RKO (cell line): Measurements from ENCODE around the gene STXBP5.
A peak's percentile ranks its signal among the peaks of the same experiment; 100 is the strongest.
"Not testable (repeated sequence)": the region's sequence is repeated elsewhere in the genome, so short reads cannot be mapped to it uniquely, and the experiment has no call there.

ENCODE experiments used
- DNase-seq: peaks from one replicate; pipeline ENCODE4 v3.0.0-alpha.2; 2016; ENCODE audit warnings: low spot score

STXBP5 gene

DNA sequence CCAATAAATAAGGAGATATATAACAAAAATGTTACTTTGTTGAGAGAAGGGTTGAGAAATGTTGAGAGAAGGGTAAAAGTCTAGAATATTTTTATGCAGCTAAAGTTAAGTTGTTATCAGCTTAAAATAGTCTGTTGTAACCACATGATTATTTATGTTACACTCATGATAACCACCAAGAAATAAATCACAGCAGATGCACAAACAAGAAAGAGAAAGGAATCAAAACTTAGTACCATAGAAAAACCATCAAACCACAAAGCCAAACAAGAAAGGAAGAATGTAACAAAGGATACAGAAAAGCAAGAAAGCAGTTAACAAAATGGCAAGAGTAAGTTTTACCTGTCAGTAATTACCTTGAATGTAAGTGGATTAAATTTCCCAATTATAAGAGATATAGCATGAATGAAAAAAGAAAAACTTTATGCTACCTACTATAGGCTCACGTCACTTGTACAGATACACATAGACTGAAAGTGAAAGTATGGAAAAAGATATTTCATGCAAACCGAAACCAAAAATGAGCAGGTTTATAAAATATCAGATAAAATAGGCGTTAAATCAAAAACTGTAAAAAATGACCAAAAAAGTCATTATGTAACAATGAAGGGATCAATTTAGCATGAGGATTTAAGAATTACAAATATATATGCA lies 93.6 kb downstream of the STXBP5 start:
- DNase-seq = no peak

DNA sequence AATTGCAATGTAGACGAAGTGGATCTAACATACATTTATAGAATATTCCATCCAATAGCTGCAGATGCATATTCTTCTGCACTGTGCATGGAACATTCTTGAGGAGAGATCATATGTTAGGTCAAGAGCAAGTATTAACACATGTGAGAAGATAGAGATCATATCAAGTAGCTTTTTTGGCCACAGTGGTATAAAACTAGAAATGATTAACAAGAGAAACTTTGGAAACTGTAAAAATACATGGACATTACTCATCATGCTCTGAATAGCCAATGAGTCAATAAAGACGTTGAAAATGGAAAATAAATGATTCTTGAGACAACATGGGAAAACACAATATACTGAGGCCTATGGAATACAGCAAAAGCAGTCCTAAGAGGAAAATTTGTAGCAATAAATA lies 94.2 kb downstream of the STXBP5 start:
- peak; percentile 4 for DNase-seq

DNA sequence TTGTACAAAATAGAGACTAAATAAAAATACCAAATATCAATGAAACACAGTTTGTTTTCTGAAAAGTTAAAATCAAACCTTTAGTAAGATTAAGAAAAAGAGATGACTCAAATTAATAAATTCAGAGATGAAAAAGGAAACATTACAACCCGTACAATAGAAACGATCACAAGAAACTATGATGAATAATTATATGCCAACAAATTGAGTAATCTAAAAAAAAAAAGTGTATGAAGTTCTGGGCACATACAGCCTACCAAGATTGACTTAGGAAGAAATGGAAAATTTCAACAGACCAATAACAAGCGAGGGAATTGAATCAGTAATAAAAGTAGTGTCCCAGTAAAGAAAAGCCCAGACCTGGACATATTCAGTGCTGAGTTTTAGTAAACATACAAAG lies 94.8 kb downstream of the STXBP5 start:
- DNase-seq = no peak

DNA sequence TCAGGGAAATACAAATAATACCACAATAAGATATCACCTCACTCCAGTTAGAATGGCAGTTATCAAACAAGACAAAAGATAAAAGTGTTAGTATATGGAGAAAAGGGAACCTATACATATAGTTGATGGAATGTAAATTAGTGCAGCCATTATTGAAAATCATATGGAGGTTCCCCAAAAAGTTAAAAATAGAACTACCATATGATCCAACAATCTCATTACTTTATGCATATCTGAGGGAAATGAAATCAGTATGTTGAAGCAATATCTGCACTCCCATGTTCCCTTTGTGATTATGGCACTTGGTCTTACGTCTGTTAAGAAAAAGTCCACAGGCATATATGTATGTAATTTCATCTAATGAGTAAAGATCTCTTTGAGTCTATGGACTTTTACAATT lies 96.9 kb downstream of the STXBP5 start:
- DNase-seq = no peak

DNA sequence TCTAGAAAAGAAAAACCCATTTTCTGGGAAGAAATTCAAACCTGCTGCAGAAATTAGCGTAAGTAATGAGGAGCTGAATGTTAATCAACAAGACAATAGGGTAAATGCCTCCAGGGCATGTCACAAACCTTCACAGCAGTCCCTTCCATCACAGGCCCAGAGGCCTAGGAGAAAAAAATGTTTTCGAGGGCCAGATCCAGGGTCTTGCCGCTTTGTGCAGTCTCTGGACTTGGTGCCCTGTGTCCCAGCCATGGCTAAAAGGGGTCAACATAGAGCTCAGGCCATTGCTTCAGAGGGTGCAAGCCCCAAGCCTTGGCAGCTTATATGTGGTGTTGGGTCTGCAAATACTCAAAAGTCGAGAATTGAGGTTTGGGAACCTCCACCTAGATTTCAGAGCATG lies 99.8 kb downstream of the STXBP5 start:
- DNase-seq = no peak

DNA sequence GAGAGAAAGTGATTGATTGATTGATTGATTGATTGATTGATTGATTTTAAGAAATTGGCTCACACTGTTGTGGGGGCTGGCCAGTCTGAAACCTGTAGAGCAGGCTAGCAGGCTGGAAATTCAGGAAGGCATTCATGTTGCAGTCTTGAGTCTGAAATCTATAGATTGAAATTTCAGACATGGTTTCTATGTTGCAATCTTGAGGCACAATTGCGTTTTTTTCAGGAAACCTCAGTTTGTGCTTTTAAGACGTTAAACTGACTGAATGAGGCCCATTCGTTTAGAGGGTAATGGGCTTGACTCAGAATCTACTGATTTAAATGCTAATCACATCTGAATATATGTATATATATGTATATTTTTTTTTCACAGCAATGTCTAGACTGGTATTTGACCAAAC lies 106.3 kb downstream of the STXBP5 start:
- DNase-seq = no peak

DNA sequence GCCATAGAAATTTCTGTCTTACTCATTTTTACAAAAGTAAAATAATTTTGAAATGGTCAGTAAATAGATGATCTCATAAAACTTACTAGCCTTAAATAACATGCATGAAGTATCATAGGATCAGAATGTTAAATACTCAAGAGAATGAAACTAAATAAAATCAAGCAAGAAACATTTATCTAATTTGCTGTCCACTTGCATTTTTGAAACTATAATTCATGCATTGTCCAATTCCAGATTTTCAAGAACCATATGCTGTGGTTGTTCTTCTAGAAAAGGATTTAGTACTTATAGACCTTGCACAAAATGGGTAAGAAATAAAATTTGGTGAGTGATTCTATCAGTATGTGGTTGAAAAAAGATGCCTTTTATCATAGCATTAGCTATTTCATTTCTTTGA lies 107.0 kb downstream of the STXBP5 start:
- DNase-seq = no peak

DNA sequence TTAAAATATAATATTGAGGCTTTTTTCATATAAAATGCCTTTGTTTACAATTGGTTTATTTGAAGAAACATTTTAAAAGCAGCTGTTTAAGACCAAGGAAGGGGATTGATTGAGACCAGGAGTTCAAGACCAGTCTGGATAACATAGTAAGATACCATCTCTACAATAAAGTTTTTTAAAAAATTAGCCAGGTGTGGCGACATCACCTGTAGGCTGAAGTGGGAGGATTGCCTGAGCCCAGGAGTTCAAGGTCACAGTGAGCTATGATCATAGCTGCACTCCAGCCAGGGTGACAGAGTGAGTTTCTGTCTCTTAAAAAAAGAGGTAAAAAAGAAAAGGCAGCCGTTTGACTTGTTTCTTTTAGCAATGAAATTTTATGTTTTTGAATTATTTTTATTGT lies 117.0 kb downstream of the STXBP5 start:
- no peak for DNase-seq

DNA sequence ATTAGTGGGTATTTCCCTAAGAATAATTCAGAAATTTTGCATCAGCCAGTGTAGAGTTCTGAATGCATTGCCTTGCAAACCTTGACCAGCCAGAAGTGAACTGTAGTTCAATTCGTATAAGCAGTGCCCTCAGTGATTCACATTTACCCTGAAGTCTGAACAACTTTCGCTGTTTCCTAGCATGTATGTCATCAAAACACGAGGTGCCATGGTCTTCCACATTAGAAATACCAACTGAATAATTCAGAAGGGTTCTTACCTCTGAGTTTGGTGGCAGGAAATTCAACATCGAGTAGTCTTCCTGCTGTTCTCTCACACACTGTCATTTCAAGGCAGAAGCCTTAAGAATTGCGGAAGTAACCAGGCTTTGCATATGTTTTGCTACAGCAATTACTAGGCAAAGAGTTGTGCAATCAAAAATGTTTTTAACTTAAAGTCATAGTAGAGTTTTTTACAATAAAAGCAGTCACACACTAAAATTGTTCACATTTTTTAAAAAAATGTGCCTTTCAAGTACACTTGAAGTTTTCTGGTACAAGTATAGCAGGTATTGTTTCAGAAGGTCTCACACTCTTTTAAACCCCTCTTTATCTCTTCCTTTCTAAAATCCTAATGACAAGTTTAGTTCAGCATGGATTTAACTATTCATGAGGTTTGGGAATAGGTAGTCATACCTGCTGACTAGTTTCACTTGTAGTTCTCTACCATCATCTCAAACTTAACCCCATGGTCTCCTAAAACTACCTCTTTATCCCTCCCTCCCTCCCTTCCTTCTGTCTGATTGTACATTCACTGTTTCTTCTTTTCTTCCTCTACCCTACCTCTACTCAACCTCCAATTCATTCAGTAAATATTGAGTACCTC lies 118.3 kb downstream of the STXBP5 start:
- DNase-seq = no peak

DNA sequence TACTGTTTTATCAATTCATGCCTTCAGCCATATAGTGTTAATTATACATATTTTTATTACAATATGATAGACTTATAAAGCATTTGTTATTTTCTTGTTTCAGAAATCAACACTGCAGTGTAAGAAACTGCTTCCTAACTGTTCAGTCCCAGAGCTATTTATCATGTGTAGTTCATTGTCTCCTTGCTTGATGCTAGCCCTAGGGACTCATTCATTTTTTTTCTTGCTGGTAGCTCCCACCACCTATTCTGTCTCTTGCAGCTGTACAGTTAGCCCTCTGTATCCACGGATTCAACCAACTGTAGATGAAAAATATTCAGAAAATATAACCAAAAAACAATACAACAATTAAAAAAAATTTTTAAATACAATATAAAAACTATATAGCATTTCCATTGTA lies 121.3 kb downstream of the STXBP5 start:
- DNase-seq = no peak

DNA sequence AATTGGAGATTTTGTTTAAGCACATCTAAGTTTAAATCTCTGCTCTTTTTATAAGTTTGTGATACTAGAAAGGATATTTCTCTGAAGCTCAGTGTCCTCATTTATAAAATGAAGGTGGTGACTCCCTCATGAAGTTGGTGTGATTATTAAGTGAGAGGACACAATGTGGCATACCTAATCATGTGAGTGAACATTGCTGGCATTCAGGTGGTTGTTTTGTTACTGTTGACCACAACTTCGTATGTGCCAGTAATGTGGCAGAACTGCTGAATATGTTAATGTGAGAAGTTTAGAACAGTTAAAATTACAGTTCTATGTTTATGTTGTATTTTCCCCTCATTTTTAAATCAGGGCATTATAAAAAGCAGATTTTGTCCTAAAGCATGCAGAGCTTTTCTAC lies 127.2 kb downstream of the STXBP5 start:
- no peak for DNase-seq

DNA sequence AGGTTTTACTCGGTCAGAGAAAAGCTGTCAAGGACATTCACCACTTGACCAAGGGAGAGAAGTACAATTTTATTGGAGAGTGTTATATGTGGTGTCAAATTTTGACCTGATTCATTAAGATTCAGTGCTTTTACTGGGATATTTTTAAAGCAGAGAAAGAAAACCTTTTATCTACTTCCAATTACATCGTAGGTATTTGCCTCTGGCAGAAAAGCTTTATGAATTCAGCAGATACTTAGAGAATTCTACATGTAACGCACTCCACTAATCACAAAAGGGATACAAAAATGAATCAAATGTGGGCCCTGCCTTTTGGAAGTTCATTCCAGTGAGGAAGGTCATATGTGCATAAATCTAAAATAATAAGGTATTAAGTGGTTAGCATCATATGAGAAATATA lies 133.7 kb downstream of the STXBP5 start:
- DNase-seq = no peak

DNA sequence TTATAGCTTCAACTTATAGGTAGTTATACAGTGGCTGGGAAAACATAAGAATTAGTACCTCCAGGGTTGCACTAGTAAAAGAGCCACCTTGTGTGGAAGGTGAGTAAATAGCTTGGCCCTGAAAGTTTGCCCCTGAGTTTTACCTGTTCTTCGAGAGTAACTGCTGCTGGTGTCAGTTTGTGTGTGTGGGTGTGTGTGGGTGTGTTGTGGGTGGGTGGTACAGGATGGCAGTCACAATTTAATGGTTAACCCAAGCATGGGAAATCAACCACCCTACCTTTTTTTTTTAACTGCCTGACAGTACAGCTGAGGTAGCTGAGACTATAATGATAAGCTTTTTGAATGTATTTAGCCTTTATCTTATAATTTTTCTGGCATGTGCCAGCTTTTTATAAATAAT lies 137.3 kb downstream of the STXBP5 start:
- no peak for DNase-seq

DNA sequence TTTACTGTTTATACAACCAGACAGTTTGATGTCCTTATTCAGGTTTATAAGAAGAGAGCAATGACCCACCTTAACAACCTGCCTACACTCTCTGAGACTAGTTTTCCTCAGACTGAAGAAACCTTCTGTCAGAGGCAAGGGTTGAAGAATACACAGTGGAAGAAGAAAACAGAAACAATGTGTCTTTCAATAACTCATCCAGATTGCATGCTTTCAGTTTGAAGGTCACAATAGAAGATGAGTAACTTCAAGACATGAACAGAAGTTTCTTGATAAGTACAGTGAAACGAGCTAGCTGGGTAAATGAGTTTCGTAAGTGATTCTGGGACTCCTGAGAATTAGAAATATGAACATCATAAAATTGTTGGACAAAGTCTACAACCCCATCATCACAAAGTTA lies 141.7 kb downstream of the STXBP5 start:
- DNase-seq = no peak

DNA sequence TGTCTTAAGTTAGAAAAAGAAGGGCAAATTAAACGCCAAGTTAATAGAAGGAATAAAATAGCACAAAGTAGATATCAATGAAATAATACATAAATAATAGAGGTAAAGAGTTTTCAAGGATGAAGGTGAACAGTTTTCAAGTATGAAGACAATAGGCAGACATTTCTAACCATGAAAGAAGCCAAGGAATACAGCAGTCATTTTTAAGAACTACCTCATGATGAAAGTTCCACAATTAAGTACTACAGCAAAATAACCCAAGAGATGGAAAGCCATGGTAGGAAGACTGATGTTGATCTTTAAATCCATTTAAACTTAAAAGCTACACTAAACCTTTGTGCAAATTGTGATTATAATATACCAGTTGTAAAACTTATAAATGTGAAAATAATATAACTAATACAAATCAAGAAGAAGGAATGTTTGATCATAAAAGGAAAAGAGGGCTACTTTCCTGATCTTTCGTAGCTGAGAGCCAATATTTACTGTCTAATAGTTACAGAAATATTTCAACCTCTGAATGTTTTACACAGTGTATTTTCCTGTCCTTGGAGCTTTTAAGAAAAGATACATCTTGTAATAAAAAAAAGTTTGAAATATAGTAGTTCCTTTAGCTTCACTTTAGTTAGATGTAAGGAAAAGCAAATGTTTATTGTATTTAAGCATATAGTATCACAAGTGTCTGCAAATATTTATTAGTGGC lies 143.1 kb downstream of the STXBP5 start:
- DNase-seq = no peak

DNA sequence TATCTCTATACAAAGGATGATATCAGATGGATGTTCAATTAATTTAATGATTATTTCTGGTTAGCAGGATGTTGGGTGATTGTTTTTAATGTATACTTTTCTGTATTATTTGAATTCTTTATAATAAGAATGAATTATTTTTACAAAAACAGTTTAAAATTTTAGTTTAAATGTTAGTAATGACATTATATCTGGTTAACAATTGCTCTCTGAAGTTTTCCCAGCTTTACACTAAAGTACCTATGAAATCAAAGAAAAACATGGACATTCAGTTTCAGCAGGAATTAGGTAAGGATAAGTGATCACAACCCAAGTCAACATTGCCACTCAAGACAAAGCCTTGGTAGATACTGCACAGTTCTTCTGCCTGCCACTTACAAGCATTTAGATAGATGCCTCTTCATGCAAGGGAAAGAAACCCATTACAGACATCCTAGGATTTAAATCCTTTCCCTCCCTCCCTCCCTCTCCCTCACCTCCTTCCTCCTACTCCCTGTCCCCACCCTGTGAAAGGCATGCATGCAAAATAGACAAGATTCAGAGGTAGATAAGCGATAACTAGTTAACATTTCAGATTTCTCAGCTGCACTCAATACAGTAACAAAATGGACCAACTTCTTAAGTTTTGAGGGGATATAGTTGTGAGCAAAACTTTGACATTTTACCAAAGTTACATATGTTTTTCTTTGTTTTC lies 143.8 kb downstream of the STXBP5 start:
- DNase-seq = no peak

DNA sequence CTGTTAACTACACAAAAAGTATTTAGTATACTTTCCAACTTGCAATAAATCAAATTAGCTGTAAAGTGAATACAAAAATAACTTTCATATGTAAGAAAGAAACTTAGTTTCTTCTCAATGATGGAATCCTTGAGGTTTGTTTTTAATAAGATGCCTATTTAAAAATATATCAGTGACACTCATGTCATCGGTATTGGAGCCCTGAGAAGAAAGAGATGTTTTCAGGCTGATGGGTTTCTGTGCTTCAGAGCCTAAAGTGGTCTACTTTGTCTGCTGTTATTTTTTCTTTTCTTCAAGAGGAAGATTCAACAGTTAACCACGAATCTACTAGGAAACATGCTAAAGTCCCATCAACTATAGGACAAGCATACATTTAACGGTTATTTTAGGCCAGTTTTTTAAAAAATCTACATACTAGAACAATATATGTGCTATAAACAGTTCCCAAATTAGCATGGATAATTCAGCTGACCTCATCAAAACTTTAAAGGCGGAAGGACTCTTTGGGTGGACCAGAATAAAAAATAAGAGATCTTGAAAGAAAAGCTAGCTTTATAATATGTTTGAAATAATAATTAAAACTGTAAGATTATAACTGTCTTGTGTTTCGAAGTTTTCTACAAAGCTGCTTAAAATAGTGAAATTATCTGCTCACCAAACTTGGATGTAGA lies 157.2 kb downstream of the STXBP5 start:
- DNase-seq = no peak

DNA sequence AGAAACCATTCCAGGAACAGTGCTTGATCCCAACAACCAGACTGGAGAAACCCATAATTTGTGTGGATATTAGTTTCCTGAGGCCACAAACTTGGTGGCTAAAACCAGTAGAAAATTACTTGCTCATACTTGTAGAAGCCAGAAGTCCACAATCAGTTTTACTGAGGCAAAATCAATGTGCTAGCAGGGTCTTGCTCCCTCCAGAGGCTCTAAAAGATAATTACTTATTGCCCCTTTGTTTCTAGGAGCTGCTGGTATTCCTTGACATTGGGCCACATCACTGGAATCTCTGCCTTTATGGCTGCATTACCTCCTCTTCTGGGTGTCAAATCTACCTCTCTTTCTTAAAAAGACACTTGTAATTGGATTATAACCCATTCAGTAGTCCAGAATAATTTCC lies 162.1 kb downstream of the STXBP5 start:
- DNase-seq = no peak

DNA sequence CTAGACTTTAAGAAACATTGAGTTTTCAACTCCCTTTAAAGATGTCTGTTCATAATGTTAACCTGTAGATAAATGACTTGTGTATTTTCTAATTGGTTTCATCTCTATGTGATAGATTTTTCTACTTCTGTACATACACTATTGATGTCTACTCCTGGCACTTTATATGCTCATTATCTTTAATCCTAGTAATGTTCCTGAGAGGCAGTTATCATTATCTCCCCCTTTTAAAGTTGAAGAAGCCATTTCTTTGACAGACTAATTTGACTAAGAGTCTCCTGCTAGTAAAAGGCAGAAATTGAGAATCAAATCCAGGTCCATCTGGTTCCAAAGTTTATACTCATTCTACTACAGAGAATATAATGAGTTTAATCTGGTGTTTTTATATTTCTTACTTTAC lies 167.1 kb downstream of the STXBP5 start:
- no peak for DNase-seq

DNA sequence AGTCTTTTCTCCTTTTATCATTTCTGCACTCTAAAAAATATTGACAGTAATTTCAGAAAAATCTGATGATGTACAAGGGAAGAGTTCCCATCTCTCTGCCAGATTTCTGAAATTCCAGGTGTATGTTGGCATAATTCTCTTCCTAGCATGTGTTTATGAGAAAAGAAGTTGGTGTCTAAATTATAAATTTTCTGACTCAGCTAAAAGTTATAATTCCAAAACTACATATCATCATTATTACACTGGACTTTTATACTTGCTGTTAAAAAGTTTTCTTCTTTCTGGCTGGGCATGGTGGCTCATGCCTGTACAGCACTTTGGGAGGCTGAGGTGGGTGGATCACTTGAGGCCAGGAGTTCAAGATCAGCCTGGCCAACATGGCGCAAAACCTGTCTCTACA lies 168.6 kb downstream of the STXBP5 start:
- DNase-seq = no peak

DNA sequence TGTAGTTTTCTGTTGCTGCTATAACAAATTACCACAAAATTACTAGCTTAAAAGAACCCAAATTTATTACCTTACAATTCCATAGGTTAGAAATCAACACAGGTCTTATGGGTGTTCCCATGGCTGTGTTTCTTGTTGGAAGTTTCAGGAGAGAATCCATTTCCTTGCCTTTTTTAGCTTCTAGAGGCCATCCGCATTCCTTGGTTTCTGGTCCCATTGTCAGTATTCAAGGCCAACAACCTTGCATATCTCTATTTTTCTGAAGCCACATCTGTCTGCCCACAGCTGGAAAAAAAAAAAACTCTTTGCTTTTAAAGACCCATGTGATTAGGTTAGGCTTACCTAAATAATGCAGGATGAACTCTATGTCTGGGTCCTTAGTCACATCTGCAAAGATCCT lies 174.6 kb downstream of the STXBP5 start:
- no peak for DNase-seq

DNA sequence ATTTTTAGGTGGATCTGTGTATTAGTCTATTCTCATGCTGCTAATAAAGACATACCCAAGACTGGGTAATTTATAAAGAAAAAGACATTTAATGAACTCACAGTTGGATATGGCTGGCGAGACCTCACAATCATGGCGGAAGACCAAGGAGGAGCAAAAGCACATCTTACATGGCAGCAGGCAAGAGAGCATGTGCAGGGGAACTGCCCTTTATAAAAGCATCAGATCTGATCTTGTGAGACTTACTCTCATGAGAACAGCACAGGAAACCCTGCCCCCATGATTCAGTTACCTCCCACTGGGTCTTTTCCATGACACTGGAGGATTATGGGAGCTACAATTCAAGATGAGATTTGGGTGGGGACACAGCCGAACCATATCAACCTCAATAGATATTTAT lies 176.6 kb downstream of the STXBP5 start:
- DNase-seq = not testable (repeated sequence)
